M059J (cell line): Measurements from ENCODE around the gene XYLT1. TPM values are rescaled to one million over a fixed set of nuclear protein-coding genes. Genes with fewer than 3 reads are reported as not detected.
A peak's percentile ranks its signal among the peaks of the same experiment; 100 is the strongest.

Experiments used
- DNase-seq: peaks from one replicate; pipeline ENCODE4 v3.0.0-alpha.2; 2012; ENCODE audit warnings: low read depth
- total RNA-seq: library from RNA; depleted of rRNA; stranded (reverse); fragments of >200 nt; shearing (Covaris generic); gene quantifications from 2 replicates; pipeline ENCODE4 v1.2.3, GENCODE V29; 2014

Gene XYLT1
- total RNA-seq, 1 experiment from 2014 or later, result 10.3 TPM

DNA sequence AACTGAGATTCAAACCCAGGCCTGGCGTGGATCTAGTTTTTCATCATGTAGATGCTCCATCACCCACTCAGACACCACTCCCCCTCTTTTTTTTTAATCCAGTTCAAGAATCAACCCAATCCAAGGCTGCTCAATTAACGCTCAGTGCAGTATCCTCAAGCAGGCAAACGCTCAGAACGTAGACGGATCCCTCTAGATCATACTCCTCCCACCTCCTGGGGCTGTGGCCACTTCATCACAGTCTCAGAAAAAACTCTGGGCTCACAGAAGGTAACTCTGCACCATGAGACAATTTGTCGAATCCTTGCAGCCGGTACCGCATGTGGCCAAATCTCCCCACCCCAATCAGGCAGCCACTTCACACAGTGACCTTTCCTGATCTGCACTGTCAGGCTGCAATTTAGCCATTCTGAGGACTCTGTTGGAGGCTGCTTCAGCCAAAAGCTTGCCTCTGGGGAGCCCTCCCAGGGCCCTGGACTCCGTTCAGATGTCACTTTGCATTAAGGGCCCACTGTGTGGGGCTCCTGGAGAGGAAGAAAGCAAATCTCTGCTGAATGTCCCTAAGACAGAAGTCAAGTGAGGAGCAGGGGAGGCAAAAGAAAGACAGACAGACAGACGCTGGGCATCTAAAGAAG is 183.5 kb downstream of the XYLT1 start:
- no peak for DNase-seq

DNA sequence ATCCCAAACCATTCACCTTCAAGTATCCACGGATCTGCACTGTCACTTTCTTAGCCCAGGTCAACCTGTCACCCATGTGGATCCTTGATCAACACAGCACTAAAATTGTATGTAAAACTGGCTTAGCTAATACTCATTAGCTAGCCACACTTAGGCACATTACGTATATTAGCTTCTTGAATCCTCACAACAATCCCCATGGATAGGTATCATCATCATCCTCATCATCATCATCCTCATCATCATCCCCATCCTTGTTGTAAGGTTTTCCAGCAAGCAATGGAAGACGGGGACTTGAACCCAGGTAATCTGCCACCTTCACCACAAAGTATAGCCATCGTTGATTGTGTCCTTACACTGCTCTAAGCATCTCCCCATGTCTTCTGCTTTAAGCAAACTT is 184.3 kb downstream of the XYLT1 start:
- DNase-seq, result no peak

DNA sequence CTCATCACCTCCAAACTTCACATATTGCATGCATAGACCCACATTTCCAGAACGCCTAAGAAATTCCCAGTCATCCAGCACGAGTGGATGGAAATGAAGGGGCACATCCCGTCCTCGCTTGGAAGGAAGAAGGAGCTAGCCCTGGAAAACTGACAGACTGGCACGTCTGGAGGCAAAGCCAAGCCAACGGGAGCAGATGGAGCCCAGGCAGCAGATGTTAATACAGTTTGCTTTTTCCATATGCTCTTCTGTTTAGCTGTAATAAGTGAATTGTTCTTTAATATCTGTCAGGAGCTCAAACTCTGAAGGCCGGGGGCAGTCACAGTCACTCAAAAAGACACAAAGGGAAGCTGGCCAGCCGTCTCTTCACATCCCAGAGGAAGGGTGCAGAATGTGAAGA is 187.7 kb downstream of the XYLT1 start:
- DNase-seq, result no peak

DNA sequence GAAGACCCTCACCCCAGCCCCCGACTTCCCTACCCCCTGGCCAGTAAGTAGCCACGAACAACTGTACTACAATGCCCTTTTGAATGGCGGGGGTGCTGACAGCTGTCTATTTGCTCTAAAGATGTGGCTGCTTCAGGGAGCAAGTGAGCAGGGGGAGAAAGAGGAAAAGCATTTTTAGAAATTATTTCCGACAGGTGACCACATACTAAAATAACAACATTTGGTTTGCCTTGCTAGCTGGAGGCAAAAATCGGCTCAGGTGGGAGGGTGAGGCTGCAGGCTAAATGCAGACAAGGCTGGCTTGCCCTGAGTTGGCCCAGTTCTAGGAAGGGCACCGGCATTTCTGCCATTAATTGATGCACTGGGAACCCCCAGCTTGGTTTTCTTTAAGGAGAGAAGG is 188.5 kb downstream of the XYLT1 start:
- no peak for DNase-seq

DNA sequence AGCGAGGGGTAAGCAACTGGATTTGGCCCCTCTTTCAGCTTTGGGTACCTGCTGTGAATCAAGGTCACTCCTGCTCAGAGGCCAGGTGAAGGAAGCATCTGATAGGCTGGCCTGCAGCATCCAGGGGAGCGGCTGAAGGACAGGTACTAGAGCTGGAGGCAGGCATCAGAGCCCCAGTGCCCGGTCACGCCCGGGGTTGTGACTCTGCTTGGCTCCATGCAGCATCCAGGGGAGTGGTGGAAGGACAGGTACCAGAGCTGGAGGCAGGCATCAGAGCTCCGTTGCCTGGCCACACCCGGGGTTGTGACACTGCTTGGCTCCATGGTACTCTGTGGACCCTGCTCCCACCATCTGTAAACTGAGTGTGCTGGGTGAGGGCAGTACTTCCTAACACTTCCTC is 189.7 kb downstream of the XYLT1 start:
- DNase-seq, result no peak

DNA sequence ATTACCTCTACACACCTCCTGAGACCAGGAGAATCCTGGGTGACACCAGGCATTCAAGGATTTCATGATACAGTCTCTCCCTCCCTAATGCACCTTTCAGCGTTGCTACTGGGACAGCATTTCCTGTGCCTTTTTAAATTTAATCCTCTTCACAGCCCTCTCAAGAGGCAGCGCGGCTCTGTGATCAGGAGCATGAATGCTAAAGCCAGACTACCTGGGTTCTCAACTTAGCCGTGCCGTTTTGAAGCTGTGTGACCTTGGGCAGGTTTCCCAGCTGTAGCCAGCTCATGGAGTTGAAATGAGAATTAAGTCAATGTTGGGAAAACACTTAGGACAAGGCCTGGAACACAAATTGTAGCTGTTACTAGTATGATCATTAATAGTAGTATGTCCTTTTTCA is 191.8 kb downstream of the XYLT1 start:
- no peak for DNase-seq

DNA sequence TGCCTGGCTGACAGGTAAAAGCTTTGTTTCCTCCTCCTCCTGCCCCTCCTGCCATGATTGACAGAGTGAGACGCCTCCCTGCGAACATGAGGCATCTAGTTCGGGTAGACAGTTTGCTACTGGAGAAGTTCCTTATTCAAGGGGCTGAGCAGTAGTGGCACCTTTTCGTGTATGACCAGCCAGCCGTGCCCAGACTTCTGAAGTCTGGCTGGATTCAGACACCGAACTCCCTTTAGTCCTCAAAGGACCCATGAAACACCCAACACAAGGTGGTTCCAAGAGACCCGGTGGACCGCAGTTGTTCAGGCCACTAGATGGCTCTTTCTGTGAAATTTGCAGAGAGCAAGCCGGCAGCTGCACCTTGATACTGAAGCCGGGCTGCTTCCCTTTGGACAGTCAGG is 192.8 kb downstream of the XYLT1 start:
- peak; percentile 24 for DNase-seq

DNA sequence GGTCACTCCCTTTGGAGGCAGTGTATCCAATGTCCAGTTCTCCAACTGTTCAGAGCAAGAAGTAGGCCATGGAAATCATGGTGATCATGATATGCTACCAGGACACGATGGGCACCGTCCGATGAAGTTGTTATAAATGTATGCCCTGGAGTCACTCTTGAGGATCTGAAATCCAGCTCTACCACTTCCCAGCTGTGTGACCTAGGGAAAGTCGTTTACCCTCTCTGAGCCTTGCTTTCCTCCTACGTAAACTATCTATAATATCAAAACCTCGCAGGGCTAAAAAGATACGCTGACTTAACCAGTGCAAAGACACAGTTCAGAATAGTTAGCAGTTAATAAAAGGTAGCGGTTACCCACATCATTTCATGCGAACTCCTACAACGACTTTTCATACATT is 194.2 kb downstream of the XYLT1 start:
- no peak for DNase-seq

DNA sequence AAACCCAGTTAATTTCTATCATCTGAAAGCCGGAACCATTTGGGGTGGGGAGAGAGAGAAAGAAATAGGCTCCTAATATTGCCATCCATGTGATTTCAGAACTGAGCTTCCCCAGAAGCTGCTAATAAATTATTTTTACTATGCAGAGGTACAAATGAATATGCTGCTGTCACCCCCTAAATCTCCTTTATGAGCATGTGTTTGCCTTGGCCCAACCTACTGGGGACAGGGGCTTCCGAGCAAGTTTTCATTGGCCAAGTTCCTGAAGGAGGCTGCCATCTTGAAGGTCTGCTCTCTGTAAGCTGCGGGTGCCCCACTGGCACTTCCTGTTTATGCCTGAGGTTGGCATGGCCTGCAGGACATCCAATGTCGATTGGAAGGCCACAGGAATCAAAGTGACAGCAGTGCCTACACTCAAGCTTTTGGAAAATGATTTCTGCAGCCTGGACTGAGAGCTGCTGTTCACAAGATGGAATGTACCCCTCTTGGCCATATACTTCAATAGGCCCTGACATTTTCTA is 194.7 kb downstream of the XYLT1 start:
- DNase-seq, result peak; percentile 39

DNA sequence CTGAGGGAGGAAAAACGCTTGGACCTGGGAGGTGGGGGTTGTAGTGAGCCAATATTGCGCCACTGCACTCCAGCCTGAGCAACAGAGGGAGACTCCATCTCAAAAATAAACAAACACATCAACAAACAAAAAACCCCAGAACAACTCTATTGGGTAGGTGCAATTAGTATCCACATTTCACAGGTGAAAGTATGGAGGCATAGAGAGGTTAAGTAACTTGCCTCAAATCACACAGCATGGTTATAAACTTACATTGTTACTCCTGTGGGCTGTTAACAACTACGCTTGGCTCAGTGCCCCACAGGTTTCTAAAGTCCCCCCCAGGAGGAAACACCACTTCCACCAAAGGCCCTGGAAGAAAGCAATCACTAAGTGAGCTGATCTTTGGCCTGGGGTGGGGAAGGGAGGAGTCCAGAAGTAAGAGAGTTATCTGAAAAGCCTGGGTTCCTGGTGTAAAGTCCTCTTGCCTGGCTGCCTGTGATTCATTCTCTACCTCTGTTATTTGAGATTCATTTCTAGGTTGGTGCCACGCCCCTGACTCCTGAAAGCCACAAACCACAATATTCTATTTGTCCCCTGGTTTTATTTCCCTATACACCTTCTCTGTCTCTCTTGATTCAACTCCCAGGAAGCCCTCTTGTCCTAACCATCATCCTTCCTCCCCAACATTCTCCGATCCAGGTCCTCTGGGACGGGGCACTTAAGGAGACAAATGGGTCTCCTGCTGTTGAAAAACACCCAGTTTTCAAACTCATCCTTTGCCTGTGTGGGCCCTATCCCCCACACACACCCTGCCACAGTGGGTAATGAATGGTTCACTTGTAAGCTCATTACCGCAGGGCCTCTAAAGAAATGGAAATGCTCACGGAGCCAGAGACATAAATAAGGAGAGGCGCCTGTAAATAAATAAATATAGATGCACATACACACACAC is 195.4 kb downstream of the XYLT1 start:
- peak; percentile 83 for DNase-seq

DNA sequence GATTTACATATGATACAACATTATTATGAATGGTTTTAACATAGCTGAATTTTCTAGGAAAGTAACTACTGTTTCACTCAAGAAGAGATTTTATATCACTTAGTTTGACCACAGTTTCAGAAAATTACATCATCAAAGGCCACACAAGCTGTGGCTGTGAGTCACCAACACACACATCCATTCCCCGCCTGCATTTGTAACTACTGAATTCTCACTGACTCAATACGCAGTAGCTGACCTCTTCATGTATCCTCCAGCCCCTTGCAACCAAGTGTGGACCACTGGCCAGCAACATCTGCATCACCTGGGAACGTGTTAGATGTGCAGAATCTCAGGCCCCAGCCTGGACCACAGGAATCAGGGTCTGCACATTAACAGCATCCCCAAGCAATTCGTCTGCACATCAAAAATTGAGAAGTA is 197.6 kb downstream of the XYLT1 start:
- DNase-seq, result peak; percentile 88

DNA sequence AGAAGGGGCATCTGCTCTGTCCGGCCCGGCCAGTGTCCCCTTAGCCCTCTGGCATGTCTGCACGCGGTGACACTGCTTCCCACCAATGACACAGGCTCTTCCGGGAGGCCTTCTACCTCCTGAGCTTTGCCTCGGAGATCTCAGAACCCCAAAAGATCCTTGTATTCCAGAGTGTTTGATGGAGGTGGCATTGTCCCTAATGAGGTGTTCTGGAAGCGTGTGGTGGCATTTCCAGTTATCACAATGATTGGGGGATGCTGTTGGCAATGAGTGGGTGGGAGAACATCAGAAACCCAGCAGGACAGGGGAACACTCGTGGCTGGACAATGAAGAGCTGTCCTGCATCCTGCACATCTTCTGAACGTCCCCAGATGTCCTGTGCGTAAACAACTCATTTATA is 198.0 kb downstream of the XYLT1 start:
- DNase-seq, result no peak

DNA sequence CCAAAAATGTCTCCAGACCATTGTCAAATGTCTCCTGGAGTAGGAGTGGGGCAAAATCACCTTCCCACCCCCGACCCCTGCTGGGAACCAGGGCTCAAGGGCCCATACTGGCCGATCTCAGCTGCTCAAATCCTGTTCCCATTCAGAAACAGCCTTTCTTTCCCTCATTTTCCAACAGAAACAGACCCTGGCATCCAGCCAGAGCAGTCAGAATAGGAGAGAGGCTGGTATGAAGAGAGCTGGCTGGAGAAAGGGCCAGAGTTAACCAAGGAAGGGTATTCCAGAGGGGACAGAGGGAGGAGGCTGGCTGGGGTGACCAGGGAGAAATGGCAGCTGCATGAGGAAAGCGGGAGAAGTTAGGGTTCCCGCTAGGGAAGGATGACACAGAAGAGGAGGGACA is 199.1 kb downstream of the XYLT1 start:
- DNase-seq, result peak; percentile 25

DNA sequence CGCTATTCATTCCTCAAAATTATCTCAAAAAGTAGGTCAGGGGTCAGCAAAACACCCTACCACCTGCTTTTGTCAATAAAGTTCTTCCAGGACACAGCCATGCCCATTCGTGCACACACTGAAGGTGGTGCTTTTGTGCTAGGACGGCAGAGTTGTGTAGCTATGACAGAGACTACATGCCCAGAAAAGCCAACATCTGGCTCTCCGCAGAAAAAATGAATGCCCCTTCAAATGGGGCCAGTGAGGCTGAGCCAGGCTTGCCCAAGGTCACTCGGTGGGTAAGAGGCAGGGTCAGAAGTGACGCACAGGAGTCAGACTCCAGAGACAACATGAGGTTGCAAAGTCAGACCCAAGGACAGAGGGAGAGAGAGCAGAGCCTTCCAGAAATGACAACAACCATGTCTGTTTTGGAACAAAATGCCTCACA is 200.1 kb downstream of the XYLT1 start:
- DNase-seq, result no peak

DNA sequence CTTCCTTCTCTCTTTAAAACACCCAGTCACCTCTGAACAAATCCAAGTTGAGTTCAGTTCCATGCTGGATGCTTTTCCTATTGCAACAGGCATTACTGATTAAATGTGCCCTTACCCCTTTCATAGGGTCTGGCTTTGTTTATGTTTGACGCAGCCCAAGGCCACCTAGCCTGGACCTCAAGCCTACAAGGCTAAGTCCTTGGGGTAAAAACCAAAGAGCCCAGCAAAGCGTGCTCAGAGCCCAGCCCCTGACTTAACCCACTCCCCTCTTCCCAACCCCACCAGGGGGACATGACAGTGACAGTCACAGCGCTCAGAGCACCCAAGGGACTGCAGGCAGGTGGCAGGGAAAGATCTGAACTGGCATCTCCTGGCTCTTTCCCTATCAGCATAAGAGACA is 200.6 kb downstream of the XYLT1 start:
- no peak for DNase-seq

DNA sequence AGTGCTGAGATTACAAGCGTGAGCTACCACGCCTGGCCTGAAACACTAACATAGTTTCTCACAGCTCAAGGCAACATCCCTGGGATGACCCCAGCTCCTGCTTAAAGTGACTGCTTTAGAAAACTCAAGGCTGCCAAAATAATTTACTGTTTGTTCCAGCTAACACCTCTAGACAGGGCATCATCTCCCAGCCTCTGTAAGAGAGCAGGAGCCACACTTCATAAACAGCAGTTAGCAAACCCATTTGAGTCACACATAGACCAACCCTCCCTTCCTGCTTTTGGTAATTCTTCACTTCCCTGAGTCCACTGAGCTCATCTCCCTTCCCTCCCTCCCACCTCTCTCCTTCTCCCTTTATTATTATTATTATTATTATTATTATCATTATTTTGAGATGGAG is 201.3 kb downstream of the XYLT1 start:
- peak; percentile 24 for DNase-seq

DNA sequence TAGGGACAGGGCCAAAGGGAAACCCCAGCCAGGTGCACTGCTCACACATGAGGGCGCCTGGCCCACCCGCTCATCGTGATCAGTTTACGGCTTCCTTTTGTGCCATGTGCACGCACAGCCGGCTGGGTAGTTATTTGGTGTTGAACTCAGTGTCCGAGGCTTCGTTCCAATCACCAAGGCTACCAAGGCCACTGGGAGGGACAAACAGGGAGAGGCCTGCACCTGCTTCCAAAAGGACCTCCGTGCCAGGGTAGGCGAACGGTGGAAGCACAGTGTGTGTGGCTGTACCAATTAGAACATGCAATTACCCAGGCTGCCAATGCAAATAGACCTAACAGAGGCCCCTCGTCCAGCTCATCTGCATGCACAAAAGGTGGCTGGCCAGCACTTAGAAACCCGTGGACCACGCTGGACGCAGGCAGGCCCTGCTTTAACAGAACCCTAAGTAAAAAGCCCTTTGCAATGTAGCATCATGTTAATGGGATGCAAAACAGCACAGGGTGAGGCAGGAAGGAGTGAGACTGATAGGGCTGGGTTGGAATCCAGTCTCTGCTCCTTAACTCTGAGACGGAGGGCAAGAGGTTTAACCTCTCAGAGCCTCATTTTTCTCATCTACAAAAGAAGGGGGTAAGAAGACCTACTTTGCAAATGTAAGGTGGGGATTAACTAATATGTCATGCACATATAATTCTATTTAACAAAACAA is 204.0 kb downstream of the XYLT1 start:
- no peak for DNase-seq

DNA sequence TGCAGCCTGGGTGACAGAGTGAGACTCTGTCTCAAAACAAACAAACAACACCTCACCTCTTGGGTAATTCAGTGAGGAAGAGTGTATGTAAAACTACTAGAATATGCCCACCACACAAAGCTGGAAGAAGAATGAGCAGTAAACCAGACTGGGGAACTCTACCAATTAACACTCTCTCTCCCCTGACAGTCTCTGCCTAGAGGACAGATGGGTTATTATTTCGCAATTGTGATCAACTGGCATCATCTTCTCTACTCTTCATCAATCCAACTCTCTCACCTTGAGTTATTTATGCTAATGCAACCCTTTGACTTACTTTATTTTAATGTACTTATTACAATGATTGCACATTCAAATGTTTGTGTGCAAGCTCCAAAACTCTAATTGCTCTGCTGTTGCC is 205.6 kb downstream of the XYLT1 start:
- DNase-seq, result no peak

DNA sequence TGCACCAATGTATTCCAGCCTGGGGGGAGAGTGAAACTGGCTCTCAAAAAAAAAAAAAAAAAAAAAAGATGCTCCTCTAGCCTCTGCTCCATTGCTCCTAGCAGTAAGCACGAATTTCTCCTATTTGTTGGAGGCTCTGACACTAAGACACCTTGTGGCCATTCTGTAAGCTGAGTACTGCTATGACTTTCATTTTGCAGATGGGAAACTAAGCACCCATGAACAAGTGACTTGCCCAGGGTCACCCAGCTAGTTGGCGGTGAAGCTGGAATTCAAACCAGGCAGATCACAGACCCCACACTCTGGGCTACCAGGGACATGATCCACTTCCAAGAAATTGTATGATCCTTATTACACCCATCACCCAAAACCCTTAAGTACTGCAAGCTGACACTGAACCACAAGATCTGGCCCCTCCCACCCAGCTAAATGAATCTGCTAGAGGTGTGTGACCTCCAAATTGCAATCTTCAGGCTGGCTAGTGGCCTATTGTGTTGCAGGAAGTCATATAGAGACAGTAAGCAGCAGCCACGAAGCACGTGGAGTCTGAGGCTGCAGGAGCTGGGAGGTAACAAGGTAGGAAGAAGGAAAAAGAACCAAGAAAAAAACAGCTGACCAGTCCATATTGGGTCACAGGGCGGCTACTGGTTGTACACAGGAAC is 209.4 kb downstream of the XYLT1 start:
- no peak for DNase-seq

DNA sequence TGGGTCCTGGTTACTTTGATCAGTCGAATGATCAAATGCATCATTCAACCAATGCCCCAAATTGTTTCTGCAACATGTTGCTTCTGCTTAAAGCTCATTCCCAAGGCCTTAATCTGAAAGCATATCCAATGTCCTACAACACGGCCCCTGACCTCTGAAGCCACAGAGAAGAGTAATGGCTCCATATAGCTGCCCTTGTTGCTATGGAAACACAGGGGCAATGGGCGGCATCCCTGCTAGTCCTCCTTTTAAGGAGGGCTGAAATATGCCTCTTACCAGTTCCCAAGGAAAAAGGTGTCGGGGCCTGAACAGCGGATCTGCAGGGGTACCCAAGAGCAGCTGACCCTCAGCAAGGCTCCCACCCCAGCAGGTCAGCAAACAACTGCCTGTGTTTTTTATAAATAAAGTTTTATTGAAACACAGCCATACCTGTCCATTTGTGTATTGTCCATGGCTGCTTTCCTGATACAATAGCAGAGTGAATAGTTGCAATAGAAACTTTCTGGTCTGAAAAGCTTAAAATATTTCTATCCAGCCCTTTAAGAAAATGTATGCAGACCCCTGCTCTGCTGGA is 210.4 kb downstream of the XYLT1 start:
- DNase-seq, result no peak

DNA sequence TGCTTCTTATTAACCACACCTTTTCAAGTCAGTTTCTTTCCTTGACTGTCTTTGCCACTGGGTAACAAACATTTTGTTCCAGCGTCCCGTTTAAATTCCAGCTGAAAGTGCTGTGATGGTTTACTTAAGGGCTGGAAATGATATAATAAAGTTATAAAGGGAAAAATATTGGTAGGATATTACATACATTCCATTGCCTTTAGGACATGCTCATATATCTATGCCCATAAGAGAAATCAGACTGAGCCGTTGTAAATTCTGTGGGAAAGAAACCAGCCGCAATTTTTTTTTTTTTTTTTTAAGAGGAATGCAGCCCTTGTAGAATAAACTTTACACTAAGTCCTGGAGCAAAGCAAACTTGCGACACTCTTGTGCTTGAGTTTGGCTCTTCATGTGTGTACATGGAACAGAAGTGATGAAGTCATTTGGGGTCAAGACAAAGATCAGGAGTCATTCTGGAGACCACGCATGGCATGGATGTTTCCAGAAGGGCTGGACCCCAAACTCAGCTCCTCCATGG is 210.9 kb downstream of the XYLT1 start:
- no peak for DNase-seq
